EL (cell line): Measurements from ENCODE around the gene SOCS3.
"Not testable (repeated sequence)": the region's sequence is repeated elsewhere in the genome, so short reads cannot be mapped to it uniquely, and the experiment has no call there.

Experiments used
- DNase-seq: peaks from one replicate; pipeline ENCODE4 v3.0.0-alpha.2; 2016

SOCS3 gene

DNA sequence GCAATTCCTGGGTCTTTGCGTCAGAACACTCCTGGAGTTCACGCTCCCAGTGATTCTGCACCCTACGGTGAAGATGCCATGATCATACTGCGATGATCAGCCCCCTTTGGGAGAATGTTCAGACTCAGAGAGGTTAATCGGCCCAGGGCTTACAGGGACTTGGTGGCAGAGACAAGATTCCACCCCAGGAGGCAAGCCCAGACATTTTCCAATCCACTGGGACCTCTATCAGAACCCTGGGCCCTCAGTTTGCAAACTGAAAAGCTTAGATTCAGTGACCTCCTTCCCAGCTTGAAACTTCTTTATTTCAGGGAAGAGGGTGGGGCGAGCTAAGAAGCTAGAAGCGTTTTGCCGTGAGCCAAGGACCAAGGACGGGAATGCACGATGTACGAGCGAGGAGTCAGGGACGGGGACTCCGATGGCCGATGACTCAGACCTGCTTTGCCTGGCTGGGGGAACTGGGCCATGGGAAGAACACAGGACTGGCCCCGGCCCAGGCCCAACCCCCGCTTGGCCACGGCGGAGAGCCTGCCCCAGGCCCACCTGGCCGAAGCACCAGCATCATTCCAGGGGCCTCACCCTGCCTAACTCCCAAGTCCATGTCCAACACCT, 34.7 kb downstream of the SOCS3 start:
- peak; percentile 82 for DNase-seq

DNA sequence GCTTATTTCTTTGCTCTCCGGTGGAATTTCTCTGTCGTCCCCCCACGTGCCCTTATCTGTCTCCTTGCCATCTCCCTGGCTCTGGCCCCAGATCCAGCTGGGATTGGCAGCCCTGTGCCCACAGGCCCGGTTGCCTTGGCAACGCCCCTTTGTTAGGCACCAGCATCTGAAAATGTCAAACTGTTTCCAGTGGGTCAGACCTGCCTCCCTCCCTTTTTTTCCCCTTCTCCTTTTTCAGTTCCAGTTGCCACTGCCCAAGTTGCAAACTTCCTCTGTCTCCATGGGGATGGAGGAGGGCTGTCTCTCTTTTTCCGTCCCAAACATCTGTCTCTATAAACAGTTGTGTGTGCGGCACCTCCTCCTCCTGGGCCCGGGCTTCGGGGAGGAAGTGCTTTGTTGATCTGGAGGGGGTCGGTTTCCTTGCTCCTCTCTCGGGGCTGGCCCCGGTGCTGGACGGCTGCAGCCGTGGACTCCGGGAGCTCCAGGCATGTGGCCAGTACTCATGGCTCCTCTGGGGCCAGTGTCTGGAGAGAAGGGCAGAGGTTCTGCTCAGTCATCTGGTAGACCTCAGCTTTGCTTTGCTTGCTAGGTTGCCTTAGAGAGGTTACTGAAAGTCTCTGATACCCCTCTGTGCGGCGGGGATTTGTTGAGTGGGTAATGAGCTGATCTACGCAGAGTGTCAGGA, 35.3 kb downstream of the SOCS3 start:
- DNase-seq, result peak; percentile 73

DNA sequence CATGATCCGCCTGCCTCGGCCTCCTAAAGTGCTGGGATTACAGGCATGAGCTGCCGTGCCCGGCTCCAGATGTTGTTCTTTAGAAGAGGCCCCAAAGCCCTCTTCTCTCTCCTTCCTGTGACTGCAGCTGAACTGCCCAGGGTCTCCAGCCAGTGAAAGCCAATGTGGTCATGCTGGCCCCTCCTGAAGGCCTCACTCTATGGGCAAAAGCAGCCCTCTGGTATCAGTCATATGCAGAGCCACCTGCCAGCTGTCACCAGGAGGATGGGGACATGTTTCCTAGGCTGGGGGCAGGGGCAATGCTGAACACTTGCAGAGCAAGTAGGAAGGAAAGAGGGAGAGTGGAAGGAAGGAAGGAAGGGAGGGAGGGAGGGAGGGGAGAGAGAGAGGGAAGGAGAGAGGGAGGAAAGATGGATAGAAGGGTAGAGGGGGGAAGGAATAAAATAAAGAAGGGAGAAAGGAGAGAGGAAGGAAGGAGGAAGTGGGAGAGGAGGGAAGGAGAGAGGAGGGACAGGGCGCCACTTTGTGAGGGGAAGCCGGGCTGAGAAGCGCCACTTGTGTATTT, 36.0 kb downstream of the SOCS3 start:
- no peak for DNase-seq

DNA sequence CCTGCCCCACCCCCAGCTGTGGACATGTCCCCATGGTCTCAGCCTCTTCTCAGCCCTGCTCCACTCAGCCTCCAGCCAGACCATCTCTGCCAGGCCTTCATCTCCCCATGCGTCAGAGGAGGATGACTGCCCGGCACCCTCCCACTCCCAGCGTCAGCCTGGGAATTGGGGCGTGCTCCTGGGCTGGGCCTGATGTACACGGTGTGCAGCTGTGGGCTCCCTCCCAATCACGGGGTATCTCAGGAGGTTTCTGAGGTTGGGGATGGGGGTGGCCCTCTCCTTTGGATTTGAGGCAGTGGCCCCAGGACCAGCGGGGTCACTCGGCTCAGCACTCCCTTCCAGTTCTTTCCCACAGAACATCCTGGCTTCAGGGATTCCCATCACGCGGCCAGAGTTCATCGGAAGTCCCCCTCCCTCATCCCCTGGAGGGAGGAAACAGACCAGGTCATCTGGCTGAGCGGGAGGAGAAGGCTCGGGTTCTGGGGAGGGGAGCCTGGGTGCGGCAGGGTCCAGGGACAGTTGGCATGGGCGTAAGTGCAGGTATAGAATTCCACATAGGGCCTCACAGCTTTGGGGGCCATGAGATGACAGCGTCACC, 36.9 kb downstream of the SOCS3 start:
- DNase-seq, result no peak

DNA sequence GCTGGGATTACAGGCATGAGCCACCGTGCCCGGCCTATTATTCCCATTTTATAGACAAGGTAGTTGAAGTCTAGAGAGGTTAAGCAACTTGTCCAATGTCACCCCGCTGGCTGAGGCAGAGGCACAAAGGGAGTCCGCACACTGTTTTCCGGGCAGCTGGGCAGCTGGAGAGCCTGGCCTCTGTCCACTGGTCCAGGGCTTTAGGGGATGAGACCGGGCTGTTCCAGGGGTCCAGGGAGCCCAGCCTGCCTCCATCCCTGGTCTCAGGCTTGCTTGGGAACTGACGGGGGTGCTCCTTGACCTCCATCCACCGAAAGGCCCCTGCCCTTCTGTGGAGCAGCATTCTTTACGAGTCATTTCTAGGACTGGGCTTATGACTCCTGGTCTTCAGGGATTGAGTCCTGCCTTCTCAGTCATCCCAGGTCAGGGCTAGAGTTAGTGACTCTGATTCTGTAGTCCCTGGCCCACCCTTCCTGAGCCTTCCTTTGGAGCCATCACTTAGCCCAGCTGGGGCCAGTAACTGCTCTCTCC, 37.5 kb downstream of the SOCS3 start:
- DNase-seq, result peak; percentile 46

DNA sequence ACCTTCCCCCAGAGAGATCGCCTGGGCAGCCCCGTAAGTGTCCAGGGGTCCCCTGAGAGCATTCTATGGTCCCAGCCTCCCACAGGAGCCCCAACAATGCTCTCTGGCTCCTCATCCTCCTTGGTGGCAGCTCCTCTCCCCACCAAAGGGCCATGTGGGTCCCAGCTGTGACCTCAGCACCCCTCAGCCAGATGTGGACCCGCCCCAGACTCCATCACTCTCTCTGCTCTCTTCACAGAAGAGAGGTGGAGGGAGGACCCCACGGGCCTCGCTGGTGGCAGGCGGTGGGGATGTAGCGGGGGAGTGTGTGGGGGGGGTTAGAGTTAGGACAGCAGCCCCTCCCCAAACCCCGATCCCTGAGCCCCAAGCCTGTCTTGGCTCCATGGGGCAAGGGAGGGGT, 41.0 kb downstream of the SOCS3 start:
- DNase-seq, result no peak

DNA sequence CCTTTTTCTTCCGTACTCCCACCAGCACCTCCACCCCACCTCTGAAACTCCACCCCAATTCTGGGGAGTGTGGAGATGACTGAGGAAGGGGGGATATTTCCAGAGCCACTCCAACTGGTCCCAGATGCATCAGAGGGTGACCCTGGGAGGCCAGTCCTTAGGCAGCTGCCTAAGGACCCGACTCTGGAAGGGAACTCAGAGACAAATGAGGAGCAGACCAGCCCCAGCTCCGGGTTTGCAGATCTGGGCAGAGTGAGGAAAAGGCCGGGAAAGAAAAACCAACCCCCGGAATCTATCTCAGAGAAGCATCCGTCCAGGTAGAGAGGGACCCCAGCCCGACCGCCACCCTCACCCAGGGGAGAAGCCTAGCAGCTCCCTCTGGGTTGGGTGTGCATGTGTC, 41.5 kb downstream of the SOCS3 start:
- no peak for DNase-seq

DNA sequence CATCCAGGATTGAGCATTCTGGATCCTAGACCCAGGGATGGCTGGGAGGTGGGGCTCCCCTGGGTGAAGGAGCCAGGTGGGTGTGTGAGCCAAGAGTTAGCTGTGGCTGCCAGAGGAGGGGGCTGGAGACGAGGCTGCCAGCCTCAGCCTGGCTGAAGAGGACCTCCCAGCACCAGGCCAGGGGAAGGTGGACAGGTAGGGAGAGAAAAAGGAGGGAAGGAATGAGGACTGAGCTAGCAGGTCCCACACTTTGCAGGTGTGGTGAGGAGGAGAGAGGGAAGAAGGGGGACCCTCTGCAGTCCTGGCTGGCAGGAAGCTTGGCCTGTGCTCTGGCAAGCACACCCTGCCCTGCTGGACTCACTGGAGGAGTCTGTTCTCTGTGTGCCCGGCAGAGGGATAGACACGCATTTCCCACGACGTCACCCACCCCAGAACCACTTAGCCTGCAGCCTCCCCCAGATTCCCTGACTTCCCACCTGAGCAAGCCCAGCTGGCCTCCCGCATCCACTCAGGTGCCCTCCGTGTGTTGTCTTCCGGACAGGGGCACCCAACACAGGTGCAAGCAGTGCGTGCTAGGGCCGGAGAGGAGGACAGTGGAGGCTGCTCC, 42.0 kb downstream of the SOCS3 start:
- DNase-seq, result no peak

DNA sequence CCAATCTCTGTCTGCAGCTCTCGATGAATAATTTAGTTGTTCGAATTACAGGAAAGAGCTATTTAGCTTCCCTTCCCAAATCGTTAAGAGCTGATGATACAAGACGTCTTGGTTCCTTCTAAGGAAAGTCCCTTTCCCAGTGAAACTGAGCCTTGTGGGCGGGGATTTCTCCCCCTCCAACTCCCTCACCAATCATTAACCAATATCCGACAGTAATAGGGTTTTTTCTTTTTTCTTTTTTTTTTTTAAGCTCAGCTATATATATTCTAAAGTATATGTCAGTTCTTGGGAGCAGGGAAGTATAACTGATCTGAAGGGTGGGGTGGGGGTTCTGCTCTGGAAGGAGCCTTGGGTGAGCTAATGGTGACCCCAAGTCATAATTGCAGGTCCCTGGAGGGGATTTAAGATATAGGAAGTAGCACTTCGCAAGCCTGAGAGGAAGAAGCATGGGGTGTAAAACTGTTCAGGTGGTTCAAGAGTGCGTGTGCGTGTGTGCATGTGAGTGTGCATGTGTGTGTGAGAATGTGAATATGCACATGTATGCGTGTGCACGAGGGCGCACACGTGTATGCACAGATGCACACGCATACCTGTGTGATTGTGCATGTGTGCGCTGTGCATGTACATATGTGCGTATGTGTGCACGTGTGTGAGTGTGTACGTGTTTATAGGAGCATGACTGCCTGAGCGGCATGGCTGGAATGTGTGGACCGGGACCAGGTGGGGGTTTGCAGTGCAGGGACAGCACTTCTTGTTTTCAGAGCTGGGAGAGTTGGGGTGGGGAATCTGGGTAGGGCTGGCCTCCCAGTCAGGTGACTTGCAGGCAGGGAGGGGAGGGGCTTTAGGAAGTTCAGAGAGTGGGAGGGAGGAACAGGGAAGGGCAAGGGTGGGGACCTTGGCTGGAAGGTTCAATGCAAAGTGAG, 42.7 kb downstream of the SOCS3 start:
- no peak for DNase-seq

DNA sequence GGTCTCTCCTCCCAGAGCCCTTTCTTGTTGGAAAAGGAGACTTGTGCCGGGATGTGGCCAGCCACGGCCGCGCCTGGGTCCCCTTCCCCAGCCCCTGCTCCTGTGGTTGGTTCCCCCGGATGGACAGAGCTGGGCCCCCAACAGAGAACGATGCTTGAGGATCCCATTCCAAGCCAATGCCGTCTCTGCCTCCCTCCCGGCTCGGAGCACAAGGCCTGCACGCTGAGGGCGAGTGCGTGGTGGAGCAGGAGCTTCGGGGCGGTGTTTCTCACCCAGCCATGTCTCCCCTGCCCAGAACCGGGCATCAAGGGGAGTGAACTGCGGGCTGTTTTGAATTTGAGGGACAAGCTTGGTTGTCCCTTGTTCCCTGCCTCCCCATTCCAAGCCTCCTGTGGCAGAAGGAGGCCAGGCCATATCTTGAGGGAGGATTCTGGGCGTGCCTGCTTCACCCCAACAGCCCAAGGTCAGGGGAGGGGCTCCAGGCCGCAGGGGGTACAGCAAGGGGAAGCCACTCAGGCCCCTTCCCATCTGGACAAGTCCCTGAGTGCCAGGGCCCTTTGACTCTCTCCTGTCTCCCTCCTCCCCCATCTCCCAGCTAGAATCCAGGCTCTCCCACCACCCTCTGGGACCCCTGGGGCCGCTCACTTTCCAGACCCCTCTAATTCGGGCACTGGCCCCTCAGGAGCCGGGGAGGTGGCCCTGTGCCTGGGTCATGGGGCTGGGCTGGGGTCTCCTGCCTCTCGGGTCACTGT, 43.6 kb downstream of the SOCS3 start:
- DNase-seq, result no peak

DNA sequence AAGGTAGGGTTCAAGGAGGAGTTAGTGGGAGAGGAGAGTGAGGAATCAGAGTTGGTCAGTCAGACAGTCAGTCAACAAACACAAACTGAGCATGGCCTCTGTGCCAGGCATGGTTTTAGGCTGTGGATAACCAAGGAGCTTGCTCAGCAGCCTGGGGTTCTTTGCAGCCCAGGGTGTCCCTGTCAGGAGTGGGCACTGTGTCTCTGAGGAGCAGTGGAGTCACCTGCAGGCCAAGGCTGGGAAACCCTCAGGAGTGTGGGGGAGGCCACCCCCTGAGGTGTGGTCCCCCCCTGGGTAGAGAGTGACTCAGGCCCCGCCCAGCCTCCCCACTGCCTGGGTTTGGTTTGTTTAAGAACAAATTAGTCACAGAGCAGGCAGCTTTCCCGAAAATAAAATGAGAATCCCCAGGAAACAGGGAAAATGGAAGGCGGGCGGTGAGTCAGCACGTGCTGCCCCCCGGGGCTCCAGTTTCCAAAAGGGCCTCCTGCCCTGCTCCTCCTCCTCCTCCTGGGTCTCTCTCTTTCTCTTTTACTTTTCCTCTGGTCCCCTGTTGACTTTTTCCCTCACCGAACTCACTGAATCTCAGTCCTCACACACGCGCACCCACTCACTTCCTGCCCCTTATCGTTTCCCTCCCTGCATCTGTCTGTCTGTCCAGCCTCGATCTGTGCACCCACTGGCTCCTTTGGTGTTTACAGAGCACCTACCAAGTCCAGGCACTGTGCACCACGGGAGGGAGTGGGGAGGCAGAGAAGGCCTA, 44.3 kb downstream of the SOCS3 start:
- DNase-seq, result peak; percentile 96

DNA sequence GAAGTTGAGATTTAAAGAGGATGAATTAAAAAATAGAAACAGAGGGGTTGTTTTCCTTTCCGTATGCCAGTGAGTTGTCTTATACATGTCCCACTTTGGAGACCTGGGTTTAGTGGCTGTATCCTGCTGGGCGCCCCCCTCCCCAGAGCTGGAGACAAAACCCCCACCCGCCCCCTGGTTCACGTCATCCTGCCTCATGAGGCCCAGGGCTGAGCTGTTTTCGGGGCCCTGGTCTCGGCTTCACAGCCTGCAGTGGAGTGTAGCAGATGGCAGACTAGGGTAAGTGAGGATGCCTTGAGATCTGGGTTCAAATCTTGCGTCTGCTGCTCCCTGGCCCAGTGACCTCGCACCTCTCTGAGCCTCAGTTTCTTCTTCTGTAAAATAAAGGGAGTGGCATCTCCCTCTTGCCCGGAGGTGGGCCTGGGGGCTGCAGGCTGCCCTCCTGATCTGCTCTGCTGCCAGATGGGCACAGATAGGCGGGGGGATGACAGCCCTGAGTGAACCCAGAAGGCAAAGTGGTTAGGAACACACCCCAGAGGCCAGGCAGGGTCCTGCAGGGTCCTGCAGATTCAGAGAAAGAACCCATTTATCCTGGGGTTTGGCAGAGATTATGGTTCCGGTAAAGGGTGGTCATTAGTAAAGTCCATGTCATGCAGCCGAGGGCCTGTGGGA, 45.1 kb downstream of the SOCS3 start:
- DNase-seq, result no peak

DNA sequence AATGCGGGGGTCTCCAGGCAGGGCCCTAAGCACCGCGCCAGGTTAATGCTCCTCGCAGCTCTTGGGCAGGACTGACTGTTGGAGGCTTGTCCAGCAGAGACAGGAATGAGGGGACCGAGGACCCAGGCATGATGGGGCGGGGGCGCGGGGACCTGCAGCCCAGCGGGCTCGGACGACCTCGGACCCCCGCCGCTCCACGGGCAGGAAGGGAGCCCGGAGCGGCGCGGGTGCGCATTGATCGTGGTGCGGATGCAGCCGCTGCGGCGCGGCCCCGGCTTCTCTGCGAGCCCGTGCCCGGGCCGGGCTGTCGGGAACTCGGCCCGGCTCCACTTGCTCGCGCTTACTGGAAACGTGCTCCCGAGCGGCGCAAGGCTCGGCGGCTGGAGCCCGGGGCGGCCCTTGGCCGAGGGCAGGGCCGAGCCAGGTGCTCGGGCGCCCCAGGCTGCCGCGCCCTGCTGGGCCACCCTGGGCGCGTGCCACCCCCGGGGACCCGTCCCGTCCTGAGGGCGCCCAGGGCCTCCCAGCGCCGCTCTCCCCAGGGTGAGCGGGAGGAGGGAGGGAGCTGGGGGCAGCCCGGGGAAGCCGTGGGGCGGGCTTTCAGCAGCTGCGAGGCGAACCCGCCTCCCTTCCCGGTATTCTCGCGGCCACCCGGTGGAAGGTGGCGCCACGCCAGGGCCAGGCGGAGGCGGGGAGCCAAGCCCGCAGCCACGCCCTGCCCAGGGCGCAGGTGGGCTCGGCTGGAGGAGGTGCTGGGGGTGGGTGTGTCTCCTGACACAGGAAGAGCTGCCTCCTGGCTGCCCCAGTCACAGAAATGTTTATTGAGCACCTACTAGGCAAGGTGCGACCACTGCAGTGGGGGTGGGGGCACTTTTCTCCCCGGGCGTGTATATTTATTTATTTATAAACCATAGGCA, 45.9 kb downstream of the SOCS3 start:
- DNase-seq, result peak; percentile 75

DNA sequence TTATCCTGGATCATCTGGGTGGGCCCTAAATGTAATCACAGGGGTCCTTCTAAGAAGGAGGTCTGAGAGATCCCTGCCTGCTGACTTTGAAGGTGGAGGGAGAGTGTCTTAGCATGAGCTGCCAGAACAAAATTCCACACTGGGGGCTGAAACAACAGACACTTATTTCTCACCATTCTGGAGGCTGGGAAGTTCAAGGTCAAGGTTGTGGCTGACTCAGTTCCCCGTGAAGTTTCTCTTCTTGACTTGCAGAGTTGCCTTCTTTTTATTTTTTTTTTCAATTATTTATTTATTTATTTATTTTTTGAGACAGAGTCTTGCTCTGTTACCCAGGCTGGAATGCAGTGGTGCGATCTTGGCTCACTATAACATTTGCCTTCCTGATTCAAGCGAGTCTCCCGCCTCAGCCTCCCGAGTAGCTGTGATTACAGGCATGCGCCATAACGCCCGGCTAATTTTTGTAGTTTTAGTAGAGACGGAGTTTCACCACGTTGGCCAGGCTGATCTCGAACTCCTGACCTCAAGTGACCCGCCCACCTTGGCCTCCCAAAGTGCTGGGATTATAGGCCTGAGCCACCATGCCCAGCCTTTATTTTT, 50.1 kb downstream of the SOCS3 start:
- DNase-seq, result not testable (repeated sequence)

DNA sequence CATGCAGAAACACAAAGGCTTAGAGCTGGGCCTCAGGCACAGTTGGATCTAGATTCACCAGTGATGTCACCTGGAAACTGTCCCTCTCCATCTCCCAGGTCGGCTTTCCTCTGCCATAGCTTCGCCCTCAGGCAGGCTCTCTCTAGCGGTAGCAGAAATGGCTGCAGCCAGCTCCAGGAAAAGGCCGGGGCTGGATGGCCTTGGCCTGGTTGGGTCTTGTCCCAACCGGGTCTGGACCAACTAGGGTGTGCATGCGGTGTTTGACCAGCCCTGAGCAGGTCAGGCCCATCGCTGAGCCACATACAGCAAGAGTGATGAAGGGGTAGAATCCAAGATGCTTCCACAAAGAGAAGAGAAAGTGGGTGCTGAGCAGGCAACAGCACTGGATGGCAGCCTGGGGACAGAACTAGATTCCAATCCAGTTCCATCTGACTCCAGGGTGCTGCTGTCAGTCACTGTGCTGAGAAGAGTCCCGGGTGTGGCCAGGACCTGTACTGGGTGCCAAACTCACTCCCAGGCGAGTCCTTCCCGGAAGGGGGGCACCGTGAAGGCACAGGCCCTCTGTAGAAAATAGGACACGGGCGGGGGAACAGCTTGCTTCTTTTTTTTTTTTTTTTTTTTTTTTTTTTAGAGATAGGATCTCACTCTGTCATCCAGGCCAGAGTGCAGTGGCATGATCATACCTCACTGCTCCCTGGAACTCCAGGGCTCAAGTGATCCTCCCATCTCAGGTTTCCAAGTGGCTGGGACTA, 51.8 kb downstream of the SOCS3 start:
- DNase-seq, result no peak

DNA sequence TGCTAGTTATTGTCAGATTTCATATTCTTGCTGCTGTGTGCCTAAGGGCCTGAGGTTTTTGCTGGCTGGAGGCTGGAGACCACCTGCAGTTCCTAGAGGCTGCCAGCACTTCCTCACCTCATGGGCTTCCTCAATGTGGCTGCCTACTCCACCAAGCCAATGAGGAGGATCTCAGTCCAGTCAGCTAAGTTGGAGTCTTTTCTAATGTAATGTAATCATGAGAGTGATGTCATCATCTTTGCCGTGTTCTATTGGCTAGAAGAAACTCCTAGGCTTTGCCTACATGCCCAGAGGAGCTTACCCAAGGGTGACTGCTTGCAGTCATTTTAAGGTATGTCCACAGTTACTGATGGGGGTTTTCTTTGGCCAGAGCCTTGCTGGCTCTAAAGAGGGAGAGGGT, 53.0 kb downstream of the SOCS3 start:
- DNase-seq, result no peak
